Spleen (tissue), 11 donors: ENCODE results near the gene NLRP13. TPM values are rescaled to one million over a fixed set of nuclear protein-coding genes. Genes with fewer than 3 reads are reported as not detected.

Experiments used
- DNase-seq: peaks from one replicate; pipeline ENCODE4 v3.0.0-alpha.2; 2020
- H3K27ac ChIP-seq, 8 donors: fragments of 200-600 bp; sonication (generic) in 7 of 8; 1 replicate in 4 of 8; 2 replicates in 4 of 8; pipeline versions ENCODE4 v1.5.0 to v1.8.0; 2016 to 2021; ENCODE audit warnings: inconsistent platforms in 4 of 8, mild to moderate bottlenecking in 4 of 8, moderate library complexity in 1 of 8
- H3K27me3 ChIP-seq, 7 donors: fragments of 200-600 bp; sonication (generic) in 6 of 7; replicated peaks in 1 of 7; 1 replicate in 4 of 7; 2 replicates in 3 of 7; pipeline versions ENCODE4 v1.5.0 to v1.8.0; 2016 to 2021; ENCODE audit warnings: inconsistent platforms in 3 of 7, mild to moderate bottlenecking in 1 of 7
- H3K36me3 ChIP-seq, 6 donors: fragments of 200-600 bp; sonication (generic) in 5 of 6; 1 replicate in 4 of 6; 2 replicates in 2 of 6; pipeline versions ENCODE4 v1.5.0 to v1.8.0; 2016 to 2021; ENCODE audit warnings: inconsistent platforms in 2 of 6
- H3K4me1 ChIP-seq, 6 donors: fragments of 200-600 bp; sonication (generic) in 5 of 6; 1 replicate in 3 of 6; 2 replicates in 3 of 6; pipeline versions ENCODE4 v1.5.0 to v1.8.0; 2016 to 2021; ENCODE audit warnings: inconsistent platforms in 3 of 6
- H3K4me3 ChIP-seq, 8 donors: fragments of 200-600 bp; sonication (generic) in 7 of 8; 1 replicate in 4 of 8; 2 replicates in 4 of 8; pipeline versions ENCODE4 v1.5.0 to v1.8.0; 2016 to 2021; ENCODE audit warnings: inconsistent platforms in 4 of 8, mild to moderate bottlenecking in 4 of 8, moderate library complexity in 2 of 8
- H3K9me3 ChIP-seq, 8 donors: fragments of 200-600 bp; sonication (generic) in 7 of 8; 1 replicate in 4 of 8; 2 replicates in 4 of 8; pipeline versions ENCODE4 v1.5.0 to v1.8.0; 2016 to 2021; ENCODE audit warnings: inconsistent platforms in 4 of 8
- POLR2A ChIP-seq, 3 donors: fragments of 450-650 bp; IDR thresholded peaks; one replicate each; pipeline ENCODE4 v1.5.1; 2017; ENCODE audit warnings: antibody characterized with exemption in 3 of 3, mild to moderate bottlenecking in 1 of 3
- POLR2AphosphoS5 ChIP-seq, 3 donors: sonication (generic); formaldehyde crosslinking; IDR thresholded peaks; one replicate each; pipeline ENCODE4 v1.5.1; 2017; ENCODE audit warnings: antibody characterized with exemption in 3 of 3
- WGBS, 5 donors: extraction: QIAGEN DNeasy Blood & Tissue Kit in 3 of 5; methylation state at CpG; one replicate each; pipeline versions ENCODE4 v1.1.5 to v1.1.7; 2013 to 2018; 5-methylcytosine and 5-hydroxymethylcytosine counted together
- intact Hi-C: fragments of 100-400 bp; cut with DNase I; formaldehyde crosslinking; loops from one replicate; pipeline ENCODE4 v1.15.0; 2023; ENCODE audit warnings: low total_unique reads
- polyA plus RNA-seq, 3 donors: library from polyadenylated mRNA; stranded (reverse); fragments of 200-250 nt; gene quantifications; one replicate each; pipeline ENCODE4 v1.2.1, GENCODE V29; 2013
- total RNA-seq, 7 donors: library from RNA; depleted of rRNA in 3 of 7; stranded (reverse); fragments of >200 nt in 3 of 7; fragmentation: NEBNext Ultra II Directional in 4 of 7; extraction: Animal tissue kit (Norgen Biotek cat#: 25700) in 4 of 7; gene quantifications; one replicate each; pipeline versions ENCODE4 v1.1.0 to v1.2.1, GENCODE V29; 2016 to 2021
- TF ChIP-seq, protein P1 (sequence below), 11 experiments: fragments of 200-600 bp in 7 of 11; fragments of 450-650 bp in 4 of 11; sonication (generic) in 4 of 11; IDR thresholded peaks in 8 of 11; conservative IDR thresholded peaks in 3 of 11; 1 replicate in 7 of 11; 2 replicates in 4 of 11; pipeline versions ENCODE4 v1.4.0 to v1.8.0; 2016 to 2021; ENCODE audit warnings: antibody characterized with exemption in 11 of 11, inconsistent platforms in 4 of 11, mild to moderate bottlenecking in 1 of 11
- donor health status: healthy with polysubstance abuse.
- donor health status: DM: no; HTN: no; CAD: no; lungs with moderate emphysema.
- donor health status: DM: no; HTN: no; CAD: no.
- donor health status: Bipolar disorder and iron deficiency.
- donor health status: healthy.
- donor health status: DM: no; HTN: no; CAD: no.
- donor health status: DM: yes; HTN: yes; CAD: no.

The NLRP13 gene
- total and polyA plus RNA-seq, 10 donors, result not detected

DNA sequence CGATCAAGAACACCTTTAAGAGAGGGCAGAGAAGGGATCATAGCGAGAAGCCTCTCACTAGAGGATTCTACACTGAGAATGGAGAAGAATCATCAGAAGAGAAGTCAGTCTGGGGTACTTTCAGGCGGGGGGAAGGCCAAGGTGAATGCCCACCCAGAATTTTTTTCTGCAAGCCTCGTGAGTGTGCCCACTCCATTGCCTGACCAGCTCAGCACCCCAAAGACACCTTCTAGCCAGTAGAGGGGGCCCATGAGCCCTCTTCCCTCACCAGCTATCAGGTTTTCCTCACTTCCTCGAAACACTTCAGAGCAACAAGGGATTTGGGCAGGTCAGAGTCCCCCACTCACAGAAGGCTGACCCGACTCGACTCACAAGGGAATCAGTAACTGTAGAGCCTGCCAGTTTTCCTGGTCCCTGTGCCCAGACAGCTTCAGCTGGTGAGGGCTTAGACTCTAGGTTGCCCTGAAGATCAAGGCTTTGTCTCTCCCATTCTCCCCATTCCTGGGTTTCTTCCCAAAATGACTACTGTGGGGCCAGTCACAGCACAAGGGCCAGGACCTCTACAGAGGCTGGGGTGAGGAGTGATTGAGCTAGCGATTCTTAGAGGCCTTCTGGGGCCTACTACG lies 18.4 kb downstream of the NLRP13 start:
- TF ChIP-seq POLR2A (IDR thresholded peaks at IDR 0.05), result no peak
- TF ChIP-seq, protein P1, sequence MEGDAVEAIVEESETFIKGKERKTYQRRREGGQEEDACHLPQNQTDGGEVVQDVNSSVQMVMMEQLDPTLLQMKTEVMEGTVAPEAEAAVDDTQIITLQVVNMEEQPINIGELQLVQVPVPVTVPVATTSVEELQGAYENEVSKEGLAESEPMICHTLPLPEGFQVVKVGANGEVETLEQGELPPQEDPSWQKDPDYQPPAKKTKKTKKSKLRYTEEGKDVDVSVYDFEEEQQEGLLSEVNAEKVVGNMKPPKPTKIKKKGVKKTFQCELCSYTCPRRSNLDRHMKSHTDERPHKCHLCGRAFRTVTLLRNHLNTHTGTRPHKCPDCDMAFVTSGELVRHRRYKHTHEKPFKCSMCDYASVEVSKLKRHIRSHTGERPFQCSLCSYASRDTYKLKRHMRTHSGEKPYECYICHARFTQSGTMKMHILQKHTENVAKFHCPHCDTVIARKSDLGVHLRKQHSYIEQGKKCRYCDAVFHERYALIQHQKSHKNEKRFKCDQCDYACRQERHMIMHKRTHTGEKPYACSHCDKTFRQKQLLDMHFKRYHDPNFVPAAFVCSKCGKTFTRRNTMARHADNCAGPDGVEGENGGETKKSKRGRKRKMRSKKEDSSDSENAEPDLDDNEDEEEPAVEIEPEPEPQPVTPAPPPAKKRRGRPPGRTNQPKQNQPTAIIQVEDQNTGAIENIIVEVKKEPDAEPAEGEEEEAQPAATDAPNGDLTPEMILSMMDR (IDR thresholded peaks at IDR 0.05 in 8 of 11, conservative IDR thresholded peaks at IDR 0.05 in 3 of 11), result no peak
- no peak for TF ChIP-seq POLR2AphosphoS5 (IDR thresholded peaks at IDR 0.05)
- no peak overlapping the region for H3K4me3 ChIP-seq
- H3K27me3 ChIP-seq, result peaks cover 0 to 27% (median 0%) of the 10 kb centered on the region in 7 donors
- WGBS, 5 donors, result 44 to 52% (median 45%) methylated on average over 9 of the region's 9 CpGs
- H3K36me3 ChIP-seq, result no peaks in the 10 kb centered on the region
- H3K4me1 ChIP-seq, result no peaks in the 10 kb centered on the region
- no peak overlapping the region for H3K27ac ChIP-seq
- peaks cover 0 to 72% (median 42%) of the 10 kb centered on the region in 8 donors for H3K9me3 ChIP-seq
- DNase-seq, result no peak
- intact Hi-C loops, result no loop called here

DNA sequence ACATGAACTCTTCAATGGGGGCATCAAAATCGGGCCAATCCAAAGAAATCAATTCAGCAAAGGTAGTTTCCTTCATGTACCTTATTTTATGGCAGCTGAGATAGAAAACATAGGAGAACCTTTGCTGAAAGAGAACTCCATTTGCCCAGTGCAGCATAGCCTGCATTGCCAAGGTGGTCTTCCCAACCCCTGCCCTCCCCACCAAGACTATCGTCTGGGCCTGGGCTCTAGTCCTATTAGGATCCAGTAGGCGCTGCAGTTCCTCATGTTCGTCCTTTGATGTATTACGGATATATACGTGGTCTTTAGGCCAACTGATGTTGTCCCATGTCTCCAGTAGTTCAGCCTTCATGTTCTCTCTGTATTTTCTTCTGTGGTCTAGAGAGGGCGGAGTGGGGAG lies 19.2 kb downstream of the NLRP13 start:
- Histone ChIP-seq H3K27me3 (peaks cover 0 to 27% (median 0%) of the 10 kb centered on the region in 7 donors), H3K4me3 (no peak overlapping the region), H3K36me3 (no peaks in the 10 kb centered on the region), H3K27ac (no peak overlapping the region), H3K4me1 (no peaks in the 10 kb centered on the region), H3K9me3 (peaks cover 0 to 72% (median 35%) of the 10 kb centered on the region in 8 donors)
- TF ChIP-seq, protein P1 (IDR thresholded peaks at IDR 0.05 in 8 of 11, conservative IDR thresholded peaks at IDR 0.05 in 3 of 11), result no peak
- no peak for TF ChIP-seq POLR2A (IDR thresholded peaks at IDR 0.05)
- no peak for TF ChIP-seq POLR2AphosphoS5 (IDR thresholded peaks at IDR 0.05)
- no peak for DNase-seq
- WGBS, 5 donors, result 80 to 89% (median 85%) methylated on average over 7 of the region's 7 CpGs
- intact Hi-C loops, result no loop called here

DNA sequence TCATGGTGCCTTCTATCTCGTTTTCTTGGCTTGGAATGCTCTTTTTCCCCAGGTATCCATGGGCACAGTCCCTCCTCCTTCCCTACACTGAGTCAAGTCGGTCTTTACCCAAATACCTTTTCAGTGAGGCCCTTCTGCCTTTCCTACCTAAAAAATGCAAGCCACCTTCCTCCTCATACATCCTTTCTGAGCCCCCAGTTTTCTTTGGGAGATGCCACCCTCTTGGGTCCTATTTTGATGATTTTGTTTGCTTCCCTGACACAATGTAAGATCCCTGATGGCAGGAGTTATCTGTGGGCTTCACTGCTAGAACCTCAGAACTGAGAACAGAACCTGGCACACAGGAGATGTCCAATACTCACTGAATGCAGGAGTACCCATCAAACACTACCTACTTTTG lies 22.3 kb downstream of the NLRP13 start:
- Histone ChIP-seq H3K9me3 (peaks cover 0 to 48% (median 5%) of the 10 kb centered on the region in 8 donors), H3K27ac (no peak overlapping the region), H3K4me1 (no peaks in the 10 kb centered on the region), H3K4me3 (no peak overlapping the region), H3K27me3 (peaks cover 0 to 18% (median 0%) of the 10 kb centered on the region in 7 donors), H3K36me3 (no peaks in the 10 kb centered on the region)
- WGBS, 5 donors, result 37 to 57% (median 46%) methylated on average over 2 of the region's 2 CpGs
- intact Hi-C loops, result no loop called here
- TF ChIP-seq, protein P1 (IDR thresholded peaks at IDR 0.05 in 8 of 11, conservative IDR thresholded peaks at IDR 0.05 in 3 of 11), result no peak
- TF ChIP-seq POLR2AphosphoS5 (IDR thresholded peaks at IDR 0.05) (no peak), POLR2A (IDR thresholded peaks at IDR 0.05) (no peak)
- no peak for DNase-seq

DNA sequence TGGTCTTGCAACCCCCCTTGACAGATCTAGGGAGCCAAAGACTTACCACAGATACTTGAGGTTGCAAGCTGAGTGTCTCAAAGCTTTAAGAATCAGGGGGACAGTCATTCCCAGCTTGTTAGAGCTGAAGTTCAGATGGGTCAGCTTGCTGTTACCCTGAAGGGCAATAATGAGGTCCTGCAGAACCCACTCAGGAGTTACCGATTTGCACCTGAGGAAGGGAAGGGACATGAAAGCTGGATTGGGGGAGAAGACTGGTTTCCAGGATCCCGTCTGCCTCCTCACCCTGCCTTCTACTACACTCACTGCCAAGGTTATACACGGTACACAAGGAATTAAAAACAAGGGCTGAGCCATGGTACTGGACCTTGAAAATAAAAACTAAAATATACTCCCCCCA lies 24.4 kb downstream of the NLRP13 start:
- Histone ChIP-seq H3K4me1 (no peaks in the 10 kb centered on the region), H3K36me3 (no peaks in the 10 kb centered on the region), H3K4me3 (no peak overlapping the region), H3K9me3 (peaks cover 0 to 37% (median 2%) of the 10 kb centered on the region in 8 donors), H3K27ac (no peak overlapping the region), H3K27me3 (peaks cover 0 to 10% (median 0%) of the 10 kb centered on the region in 7 donors)
- intact Hi-C loops, result no loop called here
- 82 to 90% (median 84%) methylated on average over 3 of the region's 3 CpGs for WGBS, 5 donors
- no peak for DNase-seq
- TF ChIP-seq POLR2AphosphoS5 (IDR thresholded peaks at IDR 0.05) (no peak), POLR2A (IDR thresholded peaks at IDR 0.05) (no peak)
- TF ChIP-seq, protein P1 (IDR thresholded peaks at IDR 0.05 in 8 of 11, conservative IDR thresholded peaks at IDR 0.05 in 3 of 11), result no peak
